NOMO-1 treated with DMSO at 0.1 percent for 48 hours (cell line): ENCODE results near the gene MCC.

ENCODE experiments used
- DNase-seq: peaks from one replicate; lab custom pipeline; 2025; ENCODE audit not compliant: unreplicated experiment; lab: John Stamatoyannopoulos, UW

Gene MCC

GRCh38 chr5:113182658-113183344, 305.5 kb downstream of the MCC start:
- DNase-seq: no peak

GRCh38 chr5:113181853-113182490, 306.3 kb downstream of the MCC start:
- DNase-seq: no peak

- DNase-seq: no peak
Observed at GRCh38 chr5:113181409-113181808, 306.8 kb downstream of the MCC start.

DNA sequence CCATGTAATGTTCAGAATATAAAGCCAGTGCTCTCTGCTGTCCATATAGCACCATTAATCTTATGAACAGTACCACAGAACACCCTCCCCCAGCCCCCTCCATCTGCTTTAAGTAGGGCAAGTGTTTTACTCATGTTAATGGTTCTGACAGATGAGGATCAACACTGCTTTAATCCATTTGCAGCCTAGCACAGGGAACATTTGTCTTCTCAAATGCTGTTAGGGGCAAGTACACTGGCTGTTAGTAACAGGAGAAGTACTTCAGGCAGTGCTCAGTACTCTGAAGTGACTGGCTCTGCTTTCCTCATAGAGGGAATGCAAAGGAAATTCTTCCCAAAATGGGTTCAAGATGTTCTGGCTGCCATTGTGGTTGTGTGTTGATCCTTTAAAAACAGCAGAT, 309.1 kb downstream of the MCC start:
- no peak for DNase-seq

GRCh38 chr5:113178073-113178779, 310.0 kb downstream of the MCC start:
- DNase-seq: no peak

DNA sequence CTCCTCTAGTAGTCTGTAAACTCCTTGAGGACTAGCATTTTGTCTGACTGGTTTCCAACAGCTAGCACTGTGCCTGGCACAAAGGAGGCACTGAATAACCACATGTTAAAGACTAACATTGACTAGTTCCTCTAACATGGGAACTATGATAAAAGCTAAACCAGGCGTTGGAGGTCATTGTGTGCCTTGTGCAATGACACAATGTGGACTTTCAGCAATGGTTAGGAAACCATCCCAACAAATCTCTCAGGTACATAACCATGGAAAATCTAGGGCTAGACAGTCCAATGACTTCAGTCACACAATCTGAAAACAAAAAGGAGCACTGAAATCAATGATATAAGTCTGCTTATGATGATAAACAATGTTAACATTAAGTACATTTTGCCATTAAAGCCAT, 311.0 kb downstream of the MCC start:
- no peak for DNase-seq

- DNase-seq: no peak
Observed at GRCh38 chr5:113176734-113177133, 311.5 kb downstream of the MCC start.

DNA sequence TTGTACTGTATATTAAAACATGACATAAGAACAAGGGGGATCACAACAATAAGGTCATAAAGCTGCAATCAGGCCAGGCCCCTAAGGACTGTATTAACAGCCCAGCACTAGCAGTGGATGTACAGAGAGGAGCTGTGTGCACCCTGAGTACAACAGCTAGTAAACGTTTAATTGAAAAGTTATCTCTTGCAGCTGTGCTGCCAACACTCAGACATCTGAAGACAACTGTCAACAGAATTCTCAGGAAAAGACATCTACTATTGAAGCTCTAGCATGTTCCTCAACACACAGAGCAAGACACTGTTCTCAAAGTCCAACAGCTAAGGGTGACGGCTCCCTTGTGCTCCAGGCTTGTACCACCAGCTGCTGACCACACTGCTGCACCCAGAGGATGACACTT, 312.1 kb downstream of the MCC start:
- no peak for DNase-seq

DNA sequence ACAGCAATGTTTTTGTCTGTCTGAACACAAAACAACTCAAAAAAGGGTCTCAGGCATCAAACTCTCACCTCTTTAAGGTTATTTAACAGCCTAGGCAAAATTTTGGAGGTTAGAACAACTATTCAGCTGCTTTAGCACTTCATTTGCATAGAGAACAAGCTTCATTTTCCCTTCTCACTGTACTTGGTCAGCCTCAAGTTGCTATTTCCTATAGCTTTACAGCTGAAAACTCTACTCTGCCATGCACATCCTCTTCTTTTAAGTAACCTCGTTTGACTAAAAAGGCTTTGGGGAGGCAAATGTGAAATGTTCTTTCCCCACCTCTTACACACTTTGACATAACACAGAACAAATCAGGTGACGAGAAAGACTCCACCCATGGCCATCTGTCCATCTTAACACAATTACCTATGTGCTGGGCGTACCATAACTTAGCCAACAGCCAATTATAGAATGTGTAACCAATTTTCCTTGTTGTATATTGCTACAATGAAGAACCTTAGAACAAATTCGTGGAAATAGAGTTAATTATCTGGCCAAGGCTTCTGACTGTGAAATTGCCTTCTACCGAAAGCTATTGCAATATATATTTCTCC, 315.9 kb downstream of the MCC start:
- DNase-seq: no peak

DNA sequence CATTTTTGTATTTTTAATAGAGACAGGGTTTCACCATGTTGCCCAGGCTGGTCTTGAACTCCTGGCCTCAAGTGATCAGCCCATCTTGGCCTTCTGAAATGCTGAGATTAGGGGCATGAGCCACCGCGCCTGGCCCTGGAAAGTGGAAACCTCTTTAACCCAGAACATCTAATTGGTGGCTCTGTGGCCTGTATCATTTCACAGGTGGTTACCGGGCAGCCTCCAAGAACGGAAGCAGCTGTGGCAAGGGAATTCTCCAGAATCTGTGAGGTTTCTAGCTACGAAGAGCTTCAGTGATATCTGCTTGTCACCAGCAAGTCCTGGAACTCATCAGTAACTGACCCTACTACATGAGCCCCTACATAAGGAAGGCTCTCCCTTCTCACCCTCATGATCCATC, 316.7 kb downstream of the MCC start:
- DNase-seq: no peak

- no peak for DNase-seq
Observed at GRCh38 chr5:113170707-113171106, 317.5 kb downstream of the MCC start.

- no peak for DNase-seq
Observed at GRCh38 chr5:113169720-113170119, 318.5 kb downstream of the MCC start.

DNA sequence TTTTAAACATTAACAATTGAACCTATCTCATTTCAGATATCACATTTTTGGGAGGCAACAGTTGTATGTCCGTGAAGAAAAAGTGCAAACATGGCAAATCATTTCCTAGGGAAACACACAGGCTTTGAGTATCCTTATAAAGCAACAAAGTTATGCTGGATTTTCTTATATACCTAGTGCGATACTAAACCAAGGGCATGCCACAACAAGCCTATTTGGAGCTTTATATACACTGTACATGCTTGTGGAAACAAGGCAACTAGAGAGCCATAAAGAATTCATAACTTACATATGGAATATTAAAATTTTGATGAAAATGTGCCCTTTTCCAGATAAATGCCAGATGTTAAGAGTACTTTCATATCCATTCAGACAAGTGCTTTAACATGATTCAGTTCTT, 320.3 kb downstream of the MCC start:
- no peak for DNase-seq

- DNase-seq: no peak
Observed at GRCh38 chr5:113166852-113167366, 321.3 kb downstream of the MCC start.

GRCh38 chr5:113166261-113166660, 322.0 kb downstream of the MCC start:
- DNase-seq: no peak

DNA sequence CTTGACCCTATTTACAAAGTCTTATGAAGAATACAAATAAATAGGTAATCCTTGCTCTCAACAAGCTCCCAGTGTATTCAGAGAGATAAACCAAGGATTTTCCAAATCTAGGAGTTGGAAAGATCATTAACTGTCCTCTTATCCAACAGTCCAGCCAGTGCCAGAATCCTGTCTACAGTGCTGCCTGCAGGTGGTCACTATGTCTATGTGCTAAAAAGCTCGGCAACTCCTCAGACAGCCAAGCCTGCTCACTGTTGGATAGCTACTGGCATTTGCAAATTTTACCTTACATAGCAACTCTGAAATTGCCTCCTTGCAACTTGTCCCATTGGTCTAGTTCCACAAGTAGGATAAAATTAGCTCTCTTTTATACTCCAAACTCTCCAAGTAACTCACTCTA, 324.2 kb downstream of the MCC start:
- no peak for DNase-seq

GRCh38 chr5:113163328-113163727, 324.9 kb downstream of the MCC start:
- no peak for DNase-seq

DNA sequence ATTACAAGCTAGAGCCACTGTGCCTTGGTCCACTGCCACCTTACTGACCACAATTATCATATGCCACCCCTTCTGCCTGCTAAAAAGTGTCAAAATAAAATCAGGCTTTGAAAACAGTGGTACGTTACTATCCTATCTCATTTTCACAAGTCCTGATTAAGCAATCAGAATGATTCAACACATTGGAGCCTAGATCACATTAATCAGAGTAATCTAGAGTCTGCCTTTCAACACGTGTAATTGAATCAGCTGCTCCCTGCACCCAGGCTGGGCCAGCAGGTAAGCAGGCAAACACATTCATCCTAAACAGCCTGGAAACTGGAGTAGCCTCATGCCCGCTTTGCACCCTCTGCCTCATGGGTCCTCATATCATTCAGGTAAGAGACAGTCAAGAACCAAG, 325.5 kb downstream of the MCC start:
- DNase-seq: no peak

DNA sequence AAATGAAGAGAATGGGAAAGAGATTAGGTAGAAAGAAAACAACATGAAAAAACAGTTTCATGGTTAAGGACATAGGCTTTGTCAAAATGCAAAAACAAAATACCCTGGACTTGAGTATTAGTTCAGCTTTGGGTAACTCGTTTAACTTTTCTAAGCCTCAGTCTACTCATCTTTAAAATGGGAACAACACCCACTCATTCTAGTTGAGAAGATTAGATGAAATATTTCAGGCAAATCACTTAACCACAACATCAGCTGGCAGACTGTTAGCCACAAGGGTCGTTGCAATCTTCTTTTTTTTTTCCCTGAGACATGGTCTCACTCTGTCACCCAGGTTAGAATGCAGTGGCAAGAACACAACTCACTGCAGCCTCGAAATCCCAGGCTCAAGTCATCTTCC, 326.0 kb downstream of the MCC start:
- DNase-seq: no peak

DNA sequence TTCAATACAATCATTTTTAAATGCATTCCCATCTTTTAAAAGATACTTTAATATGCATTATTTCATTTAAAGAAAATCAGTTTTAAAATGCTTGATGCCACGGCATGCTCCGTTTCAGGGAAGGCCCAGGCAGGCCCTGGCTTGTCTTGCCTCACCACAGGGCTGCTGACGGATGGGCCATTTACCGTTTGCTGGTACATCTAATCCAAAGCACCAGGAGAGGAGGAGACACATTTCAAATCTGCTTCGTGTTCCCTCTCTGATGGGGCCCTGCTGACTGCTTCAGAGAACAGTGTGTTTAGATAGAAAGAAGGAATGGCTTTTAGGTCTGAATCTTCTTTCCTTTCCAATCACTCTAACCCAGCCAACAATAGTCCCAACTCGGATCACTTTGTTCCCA, 326.4 kb downstream of the MCC start:
- DNase-seq: no peak

- no peak for DNase-seq
Observed at GRCh38 chr5:113157886-113158285, 330.4 kb downstream of the MCC start.
